ENCODE measurements around the gene SAXO1.

DNA sequence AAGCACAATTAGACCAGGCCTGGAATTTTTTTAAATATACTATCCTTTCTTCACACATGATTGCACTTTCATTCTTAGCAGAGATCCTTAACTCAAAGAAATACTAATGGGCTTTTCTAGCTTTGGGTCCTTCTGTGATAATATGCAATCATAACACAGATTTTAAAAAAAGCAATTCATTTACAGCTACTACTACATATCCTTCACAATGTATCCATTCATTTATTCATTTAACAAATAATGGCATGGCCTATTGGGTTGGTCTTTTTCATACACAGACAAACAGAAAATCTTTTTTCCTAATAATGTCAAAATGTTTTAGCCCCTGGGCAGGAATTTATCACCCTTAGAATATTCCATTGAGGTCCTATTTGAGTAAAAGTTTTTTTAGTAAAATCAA is 47.0 kb downstream of the SAXO1 start:
- TF ChIP-seq, protein P1, sequence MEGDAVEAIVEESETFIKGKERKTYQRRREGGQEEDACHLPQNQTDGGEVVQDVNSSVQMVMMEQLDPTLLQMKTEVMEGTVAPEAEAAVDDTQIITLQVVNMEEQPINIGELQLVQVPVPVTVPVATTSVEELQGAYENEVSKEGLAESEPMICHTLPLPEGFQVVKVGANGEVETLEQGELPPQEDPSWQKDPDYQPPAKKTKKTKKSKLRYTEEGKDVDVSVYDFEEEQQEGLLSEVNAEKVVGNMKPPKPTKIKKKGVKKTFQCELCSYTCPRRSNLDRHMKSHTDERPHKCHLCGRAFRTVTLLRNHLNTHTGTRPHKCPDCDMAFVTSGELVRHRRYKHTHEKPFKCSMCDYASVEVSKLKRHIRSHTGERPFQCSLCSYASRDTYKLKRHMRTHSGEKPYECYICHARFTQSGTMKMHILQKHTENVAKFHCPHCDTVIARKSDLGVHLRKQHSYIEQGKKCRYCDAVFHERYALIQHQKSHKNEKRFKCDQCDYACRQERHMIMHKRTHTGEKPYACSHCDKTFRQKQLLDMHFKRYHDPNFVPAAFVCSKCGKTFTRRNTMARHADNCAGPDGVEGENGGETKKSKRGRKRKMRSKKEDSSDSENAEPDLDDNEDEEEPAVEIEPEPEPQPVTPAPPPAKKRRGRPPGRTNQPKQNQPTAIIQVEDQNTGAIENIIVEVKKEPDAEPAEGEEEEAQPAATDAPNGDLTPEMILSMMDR (IDR thresholded peaks at IDR 0.05; ENCODE audit: low read depth, low read length): no peak
- no peak for TF ChIP-seq EZH2phosphoT487 (IDR thresholded peaks at IDR 0.05; ENCODE audit: low read depth)

Measured in OCI-LY3 (cell line).